CD1c-positive myeloid dendritic cell (primary cell): ENCODE results near the gene MUC5AC.
"Not testable (repeated sequence)": the region's sequence is repeated elsewhere in the genome, so short reads cannot be mapped to it uniquely, and the experiment has no call there.

ENCODE experiments used
- DNase-seq: peaks from one replicate; pipeline ENCODE4 v3.0.0-alpha.2; 2016; ENCODE audit errors: extremely low spot score

The MUC5AC gene

DNA sequence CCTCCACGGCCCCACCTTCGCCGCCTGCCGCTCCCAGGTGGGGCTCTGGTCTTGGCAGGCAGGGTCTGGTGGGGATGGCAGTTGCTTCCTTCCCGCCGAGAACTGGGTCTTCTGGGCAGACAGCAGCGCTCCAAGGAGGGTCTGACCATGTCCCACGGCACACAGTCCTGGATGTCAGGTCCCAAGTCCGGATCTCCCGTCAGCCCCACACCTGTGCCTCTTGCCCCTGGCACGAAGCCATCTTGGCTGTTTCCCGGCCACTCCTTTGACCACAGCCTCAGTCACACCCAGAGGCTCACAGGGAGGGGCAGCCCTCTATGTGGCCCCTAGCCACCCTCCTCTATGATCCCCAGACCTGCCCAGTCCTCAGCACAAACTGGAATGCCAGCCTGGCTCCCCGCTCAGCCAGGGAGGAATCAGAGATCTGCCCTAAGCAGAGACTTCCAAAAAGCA, 79.4 kb downstream of the MUC5AC start:
- no peak for DNase-seq

DNA sequence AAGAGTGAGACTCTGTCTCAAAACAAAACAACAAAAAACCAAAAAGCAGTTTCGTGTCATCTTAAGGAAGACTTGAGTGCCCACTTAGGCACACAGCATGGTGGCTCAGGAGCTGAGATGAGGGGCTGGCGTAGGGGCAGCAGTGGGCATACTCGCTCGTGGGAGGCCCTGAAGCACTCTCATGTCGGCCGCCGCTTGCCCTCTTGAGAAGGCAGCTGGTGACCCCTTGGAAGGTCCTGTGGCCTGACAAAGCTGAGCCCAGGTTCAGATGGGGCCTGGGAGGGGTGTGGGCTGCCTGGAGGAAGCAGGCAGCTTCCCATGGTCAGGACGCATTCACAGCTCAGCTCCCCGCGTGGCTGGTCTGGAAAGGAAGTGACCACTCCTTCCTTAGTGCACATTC, 80.1 kb downstream of the MUC5AC start:
- no peak for DNase-seq

DNA sequence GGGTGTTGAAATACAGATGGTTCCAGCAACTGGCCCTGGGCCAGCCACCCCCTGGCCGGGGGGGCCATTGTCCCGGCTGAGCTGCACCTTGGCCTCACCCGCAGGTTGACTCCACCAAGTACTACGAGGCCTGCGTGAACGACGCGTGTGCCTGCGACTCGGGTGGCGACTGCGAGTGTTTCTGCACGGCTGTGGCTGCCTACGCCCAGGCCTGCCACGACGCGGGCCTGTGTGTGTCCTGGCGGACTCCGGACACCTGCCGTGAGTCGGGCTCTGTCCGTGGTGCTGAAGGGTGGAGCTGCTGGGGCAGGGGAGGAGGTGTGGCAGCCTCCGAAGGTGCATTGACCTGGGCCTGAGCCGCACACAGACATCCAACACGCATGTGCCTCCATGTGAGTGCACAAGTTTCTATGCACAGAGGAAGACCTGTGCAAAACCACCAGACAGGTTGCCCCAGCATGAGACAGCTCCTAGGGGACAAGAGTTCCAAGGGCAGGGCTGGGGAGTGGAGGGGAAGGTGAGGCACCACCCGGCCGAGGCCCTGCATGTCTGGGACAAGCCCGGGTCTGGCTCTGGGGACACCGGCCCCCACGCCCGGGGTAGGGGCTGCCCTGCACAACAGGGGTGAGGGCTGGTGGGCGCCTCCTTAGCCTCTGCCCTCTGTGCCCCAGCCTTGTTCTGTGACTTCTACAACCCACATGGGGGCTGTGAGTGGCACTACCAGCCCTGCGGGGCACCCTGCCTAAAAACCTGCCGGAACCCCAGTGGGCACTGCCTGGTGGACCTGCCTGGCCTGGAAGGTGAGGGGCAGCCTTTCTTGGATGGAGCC, 81.2 kb downstream of the MUC5AC start:
- DNase-seq, result no peak

DNA sequence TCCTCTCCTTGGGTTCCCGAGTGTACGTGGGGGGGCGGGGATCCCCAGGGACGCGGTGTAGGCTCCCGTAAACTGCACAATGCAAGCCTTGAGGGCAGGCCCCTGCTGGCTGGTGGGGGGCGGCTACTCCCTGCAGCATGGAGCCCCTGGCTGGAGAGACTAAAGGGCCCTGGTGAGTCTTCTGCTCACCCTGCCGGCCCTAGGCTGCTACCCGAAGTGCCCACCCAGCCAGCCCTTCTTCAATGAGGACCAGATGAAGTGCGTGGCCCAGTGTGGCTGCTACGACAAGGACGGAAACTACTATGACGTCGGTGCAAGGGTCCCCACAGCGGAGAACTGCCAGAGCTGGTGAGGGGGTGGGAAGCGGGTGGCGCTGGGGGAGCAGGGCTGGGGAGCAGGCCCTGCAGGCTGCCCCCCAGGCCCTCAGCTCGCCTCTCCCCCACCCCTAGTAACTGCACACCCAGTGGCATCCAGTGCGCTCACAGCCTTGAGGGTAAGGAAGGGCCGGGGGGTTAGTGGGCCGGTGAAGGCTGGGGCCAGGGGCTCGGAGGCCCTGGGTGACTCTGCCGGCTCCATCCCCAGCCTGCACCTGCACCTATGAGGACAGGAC, 81.9 kb downstream of the MUC5AC start:
- no peak for DNase-seq

DNA sequence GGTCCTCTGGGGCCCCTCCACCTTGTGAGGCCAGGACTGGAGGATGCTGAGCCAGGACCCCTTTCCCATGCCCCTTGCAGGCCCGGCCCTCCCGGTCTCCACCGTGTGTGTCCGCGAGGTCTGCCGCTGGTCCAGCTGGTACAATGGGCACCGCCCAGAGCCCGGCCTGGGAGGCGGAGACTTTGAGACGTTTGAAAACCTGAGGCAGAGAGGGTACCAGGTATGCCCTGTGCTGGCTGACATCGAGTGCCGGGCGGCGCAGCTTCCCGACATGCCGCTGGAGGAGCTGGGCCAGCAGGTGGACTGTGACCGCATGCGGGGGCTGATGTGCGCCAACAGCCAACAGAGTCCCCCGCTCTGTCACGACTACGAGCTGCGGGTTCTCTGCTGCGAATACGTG, 83.0 kb downstream of the MUC5AC start:
- DNase-seq, result no peak

DNA sequence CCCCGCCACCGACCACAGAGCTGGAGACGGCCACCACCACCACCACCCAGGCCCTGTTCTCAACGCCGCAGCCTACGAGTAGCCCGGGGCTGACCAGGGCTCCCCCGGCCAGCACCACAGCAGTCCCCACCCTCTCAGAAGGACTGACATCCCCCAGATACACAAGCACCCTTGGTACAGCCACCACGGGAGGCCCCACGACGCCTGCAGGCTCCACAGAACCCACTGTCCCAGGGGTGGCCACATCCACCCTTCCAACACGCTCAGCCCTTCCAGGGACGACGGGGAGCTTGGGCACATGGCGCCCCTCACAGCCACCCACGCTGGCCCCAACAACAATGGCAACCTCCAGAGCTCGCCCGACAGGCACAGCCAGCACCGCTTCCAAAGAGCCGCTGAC, 84.0 kb downstream of the MUC5AC start:
- no peak for DNase-seq

DNA sequence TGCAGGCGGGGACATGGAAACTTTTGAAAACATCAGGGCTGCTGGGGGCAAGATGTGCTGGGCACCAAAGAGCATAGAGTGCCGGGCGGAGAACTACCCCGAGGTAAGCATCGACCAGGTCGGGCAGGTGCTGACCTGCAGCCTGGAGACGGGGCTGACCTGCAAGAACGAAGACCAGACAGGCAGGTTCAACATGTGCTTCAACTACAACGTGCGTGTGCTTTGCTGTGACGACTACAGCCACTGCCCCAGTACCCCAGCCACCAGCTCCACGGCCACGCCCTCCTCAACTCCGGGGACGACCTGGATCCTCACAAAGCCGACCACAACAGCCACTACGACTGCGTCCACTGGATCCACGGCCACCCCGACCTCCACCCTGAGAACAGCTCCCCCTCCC, 84.5 kb downstream of the MUC5AC start:
- no peak for DNase-seq

DNA sequence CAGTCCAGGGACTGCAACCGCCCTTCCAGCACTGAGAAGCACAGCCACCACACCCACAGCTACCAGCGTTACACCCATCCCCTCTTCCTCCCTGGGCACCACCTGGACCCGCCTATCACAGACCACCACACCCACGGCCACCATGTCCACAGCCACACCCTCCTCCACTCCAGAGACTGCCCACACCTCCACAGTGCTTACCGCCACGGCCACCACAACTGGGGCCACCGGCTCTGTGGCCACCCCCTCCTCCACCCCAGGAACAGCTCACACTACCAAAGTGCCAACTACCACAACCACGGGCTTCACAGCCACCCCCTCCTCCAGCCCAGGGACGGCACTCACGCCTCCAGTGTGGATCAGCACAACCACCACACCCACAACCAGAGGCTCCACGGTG, 85.0 kb downstream of the MUC5AC start:
- not testable (repeated sequence) for DNase-seq

DNA sequence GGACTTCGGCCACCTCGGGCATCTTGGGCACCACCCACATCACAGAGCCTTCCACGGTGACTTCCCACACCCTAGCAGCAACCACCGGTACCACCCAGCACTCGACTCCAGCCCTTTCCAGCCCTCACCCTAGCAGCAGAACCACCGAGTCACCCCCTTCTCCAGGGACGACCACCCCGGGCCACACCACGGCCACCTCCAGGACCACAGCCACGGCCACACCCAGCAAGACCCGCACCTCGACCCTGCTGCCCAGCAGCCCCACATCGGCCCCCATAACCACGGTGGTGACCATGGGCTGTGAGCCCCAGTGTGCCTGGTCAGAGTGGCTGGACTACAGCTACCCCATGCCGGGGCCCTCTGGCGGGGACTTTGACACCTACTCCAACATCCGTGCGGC, 85.8 kb downstream of the MUC5AC start:
- DNase-seq, result not testable (repeated sequence)

DNA sequence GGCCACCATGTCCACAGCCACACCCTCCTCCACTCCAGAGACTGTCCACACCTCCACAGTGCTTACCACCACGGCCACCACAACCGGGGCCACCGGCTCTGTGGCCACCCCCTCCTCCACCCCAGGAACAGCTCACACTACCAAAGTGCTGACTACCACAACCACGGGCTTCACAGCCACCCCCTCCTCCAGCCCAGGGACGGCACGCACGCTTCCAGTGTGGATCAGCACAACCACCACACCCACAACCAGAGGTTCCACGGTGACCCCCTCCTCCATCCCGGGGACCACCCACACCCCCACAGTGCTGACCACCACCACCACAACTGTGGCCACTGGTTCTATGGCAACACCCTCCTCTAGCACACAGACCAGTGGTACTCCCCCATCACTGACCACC, 86.8 kb downstream of the MUC5AC start:
- DNase-seq, result not testable (repeated sequence)

DNA sequence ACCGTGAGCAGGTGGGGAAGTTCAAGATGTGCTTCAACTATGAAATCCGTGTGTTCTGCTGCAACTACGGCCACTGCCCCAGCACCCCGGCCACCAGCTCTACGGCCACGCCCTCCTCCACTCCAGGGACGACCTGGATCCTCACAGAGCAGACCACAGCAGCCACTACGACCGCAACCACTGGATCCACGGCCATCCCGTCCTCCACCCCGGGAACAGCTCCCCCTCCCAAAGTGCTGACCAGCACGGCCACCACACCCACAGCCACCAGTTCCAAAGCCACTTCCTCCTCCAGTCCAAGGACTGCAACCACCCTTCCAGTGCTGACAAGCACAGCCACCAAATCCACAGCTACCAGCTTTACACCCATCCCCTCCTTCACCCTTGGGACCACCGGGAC, 88.0 kb downstream of the MUC5AC start:
- not testable (repeated sequence) for DNase-seq

DNA sequence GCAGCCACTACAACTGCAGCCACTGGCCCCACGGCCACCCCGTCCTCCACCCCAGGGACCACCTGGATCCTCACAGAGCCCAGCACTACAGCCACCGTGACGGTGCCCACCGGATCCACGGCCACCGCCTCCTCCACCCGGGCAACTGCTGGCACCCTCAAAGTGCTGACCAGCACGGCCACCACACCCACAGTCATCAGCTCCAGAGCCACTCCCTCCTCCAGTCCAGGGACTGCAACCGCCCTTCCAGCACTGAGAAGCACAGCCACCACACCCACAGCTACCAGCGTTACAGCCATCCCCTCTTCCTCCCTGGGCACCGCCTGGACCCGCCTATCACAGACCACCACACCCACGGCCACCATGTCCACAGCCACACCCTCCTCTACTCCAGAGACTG, 88.5 kb downstream of the MUC5AC start:
- not testable (repeated sequence) for DNase-seq

DNA sequence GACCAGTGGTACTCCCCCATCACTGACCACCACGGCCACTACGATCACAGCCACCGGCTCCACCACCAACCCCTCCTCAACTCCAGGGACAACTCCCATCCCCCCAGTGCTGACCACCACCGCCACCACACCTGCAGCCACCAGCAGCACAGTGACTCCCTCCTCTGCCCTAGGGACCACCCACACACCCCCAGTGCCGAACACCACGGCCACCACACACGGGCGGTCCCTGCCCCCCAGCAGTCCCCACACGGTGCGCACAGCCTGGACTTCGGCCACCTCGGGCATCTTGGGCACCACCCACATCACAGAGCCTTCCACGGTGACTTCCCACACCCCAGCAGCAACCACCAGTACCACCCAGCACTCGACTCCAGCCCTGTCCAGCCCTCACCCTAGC, 89.3 kb downstream of the MUC5AC start:
- DNase-seq, result not testable (repeated sequence)

DNA sequence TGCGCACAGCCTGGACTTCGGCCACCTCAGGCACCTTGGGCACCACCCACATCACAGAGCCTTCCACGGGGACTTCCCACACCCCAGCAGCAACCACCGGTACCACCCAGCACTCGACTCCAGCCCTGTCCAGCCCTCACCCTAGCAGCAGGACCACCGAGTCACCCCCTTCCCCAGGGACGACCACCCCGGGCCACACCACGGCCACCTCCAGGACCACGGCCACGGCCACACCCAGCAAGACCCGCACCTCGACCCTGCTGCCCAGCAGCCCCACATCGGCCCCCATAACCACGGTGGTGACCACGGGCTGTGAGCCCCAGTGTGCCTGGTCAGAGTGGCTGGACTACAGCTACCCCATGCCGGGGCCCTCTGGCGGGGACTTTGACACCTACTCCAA, 91.2 kb downstream of the MUC5AC start:
- not testable (repeated sequence) for DNase-seq

DNA sequence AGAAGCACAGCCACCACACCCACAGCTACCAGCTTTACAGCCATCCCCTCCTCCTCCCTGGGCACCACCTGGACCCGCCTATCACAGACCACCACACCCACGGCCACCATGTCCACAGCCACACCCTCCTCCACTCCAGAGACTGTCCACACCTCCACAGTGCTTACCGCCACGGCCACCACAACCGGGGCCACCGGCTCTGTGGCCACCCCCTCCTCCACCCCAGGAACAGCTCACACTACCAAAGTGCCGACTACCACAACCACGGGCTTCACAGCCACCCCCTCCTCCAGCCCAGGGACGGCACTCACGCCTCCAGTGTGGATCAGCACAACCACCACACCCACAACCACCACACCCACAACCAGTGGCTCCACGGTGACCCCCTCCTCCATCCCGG, 92.7 kb downstream of the MUC5AC start:
- not testable (repeated sequence) for DNase-seq
